ENCODE results near the gene TTI1. TPM values are rescaled to one million over a fixed set of nuclear protein-coding genes. Genes with fewer than 3 reads are reported as not detected.

The TTI1 gene
- total and polyA plus RNA-seq, 9 of the 15 experiments (the other 6 are each of a cell fraction or from before 2014, with no cell fraction given) = 9.8 to 55.1 (median 39.4) TPM

DNA sequence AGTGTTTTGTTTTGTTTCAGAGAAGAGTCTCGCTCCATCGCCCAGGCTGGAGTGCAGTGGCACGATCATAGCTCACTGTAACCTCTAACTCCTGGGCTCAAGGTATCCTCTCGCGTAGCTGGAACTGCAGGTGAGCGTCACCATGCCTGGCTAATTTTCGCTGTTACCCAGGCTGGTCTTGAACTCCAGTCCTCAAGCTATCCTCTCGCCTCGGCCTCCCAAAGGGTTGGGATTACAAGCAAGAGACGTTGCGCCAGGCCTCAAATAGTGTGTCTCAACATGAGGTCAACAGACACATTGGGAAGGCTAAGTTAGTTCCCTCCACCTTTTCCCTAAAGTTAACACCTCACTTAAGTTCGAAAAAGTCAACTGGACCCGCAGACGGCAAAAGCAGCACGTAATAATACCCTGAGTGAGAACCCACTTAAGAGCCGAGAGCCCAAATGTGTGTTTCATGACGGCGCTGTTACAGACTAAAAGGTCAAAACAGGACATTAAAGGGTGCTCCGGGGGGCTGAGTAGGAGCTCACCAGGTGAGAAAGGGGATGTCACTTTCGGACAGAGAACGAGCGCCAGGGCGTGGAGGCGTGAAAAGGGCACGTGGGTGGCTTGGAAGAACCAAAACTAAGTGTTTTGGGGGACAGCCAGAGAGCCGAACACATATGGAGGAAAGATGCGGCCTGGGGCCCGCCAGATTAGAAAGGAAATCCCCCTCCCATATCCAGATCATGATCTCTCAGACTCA, 499 bp downstream of the TTI1 start (continued):
- TF ChIP-seq, protein P1, sequence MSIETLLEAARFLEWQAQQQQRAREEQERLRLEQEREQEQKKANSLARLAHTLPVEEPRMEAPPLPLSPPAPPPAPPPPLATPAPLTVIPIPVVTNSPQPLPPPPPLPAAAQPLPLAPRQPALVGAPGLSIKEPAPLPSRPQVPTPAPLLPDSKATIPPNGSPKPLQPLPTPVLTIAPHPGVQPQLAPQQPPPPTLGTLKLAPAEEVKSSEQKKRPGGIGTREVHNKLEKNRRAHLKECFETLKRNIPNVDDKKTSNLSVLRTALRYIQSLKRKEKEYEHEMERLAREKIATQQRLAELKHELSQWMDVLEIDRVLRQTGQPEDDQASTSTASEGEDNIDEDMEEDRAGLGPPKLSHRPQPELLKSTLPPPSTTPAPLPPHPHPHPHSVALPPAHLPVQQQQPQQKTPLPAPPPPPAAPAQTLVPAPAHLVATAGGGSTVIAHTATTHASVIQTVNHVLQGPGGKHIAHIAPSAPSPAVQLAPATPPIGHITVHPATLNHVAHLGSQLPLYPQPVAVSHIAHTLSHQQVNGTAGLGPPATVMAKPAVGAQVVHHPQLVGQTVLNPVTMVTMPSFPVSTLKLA (conservative IDR thresholded peaks at IDR 0.05) = peak in 1 of 2 experiments; percentile 93
- TF ChIP-seq SIN3B (IDR thresholded peaks at IDR 0.05; ENCODE audit: low read depth) (no peak), ZBTB8A (IDR thresholded peaks at IDR 0.05; ENCODE audit: partially characterized antibody) (no peak), BRCA1 (IDR thresholded peaks at IDR 0.05) (no peak), BRCA1 (CRISPR knock-in tag; IDR thresholded peaks at IDR 0.05) (no peak), ZFX (CRISPR knock-in tag; IDR thresholded peaks at IDR 0.05) (no peak), MEIS2 (IDR thresholded peaks at IDR 0.05; ENCODE audit: partially characterized antibody) (no peak), YBX1 (IDR thresholded peaks at IDR 0.05) (no peak), ZEB2 (IDR thresholded peaks at IDR 0.05) (no peak), L3MBTL2 (IDR thresholded peaks at IDR 0.05) (peak; percentile 97), NFATC3 (IDR thresholded peaks at IDR 0.05) (no peak), ARID2 (IDR thresholded peaks at IDR 0.05) (no peak), SOX6 (IDR thresholded peaks at IDR 0.05) (no peak)
- TF ChIP-seq, protein P2, sequence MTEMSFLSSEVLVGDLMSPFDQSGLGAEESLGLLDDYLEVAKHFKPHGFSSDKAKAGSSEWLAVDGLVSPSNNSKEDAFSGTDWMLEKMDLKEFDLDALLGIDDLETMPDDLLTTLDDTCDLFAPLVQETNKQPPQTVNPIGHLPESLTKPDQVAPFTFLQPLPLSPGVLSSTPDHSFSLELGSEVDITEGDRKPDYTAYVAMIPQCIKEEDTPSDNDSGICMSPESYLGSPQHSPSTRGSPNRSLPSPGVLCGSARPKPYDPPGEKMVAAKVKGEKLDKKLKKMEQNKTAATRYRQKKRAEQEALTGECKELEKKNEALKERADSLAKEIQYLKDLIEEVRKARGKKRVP (CRISPR knock-in tag; IDR thresholded peaks at IDR 0.05) = no peak
- TF ChIP-seq, protein P3, sequence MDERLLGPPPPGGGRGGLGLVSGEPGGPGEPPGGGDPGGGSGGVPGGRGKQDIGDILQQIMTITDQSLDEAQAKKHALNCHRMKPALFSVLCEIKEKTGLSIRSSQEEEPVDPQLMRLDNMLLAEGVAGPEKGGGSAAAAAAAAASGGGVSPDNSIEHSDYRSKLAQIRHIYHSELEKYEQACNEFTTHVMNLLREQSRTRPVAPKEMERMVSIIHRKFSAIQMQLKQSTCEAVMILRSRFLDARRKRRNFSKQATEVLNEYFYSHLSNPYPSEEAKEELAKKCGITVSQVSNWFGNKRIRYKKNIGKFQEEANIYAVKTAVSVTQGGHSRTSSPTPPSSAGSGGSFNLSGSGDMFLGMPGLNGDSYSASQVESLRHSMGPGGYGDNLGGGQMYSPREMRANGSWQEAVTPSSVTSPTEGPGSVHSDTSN (CRISPR knock-in tag; IDR thresholded peaks at IDR 0.05; ENCODE audit: low read depth) = no peak
- TF ChIP-seq, protein P3 (tag; conservative IDR thresholded peaks at IDR 0.05; ENCODE audit: low read depth) = no peak
